ENCODE measurements around the gene DDAH1.
"Not testable (repeated sequence)": the region's sequence is repeated elsewhere in the genome, so short reads cannot be mapped to it uniquely, and the experiment has no call there.

DDAH1 gene

DNA sequence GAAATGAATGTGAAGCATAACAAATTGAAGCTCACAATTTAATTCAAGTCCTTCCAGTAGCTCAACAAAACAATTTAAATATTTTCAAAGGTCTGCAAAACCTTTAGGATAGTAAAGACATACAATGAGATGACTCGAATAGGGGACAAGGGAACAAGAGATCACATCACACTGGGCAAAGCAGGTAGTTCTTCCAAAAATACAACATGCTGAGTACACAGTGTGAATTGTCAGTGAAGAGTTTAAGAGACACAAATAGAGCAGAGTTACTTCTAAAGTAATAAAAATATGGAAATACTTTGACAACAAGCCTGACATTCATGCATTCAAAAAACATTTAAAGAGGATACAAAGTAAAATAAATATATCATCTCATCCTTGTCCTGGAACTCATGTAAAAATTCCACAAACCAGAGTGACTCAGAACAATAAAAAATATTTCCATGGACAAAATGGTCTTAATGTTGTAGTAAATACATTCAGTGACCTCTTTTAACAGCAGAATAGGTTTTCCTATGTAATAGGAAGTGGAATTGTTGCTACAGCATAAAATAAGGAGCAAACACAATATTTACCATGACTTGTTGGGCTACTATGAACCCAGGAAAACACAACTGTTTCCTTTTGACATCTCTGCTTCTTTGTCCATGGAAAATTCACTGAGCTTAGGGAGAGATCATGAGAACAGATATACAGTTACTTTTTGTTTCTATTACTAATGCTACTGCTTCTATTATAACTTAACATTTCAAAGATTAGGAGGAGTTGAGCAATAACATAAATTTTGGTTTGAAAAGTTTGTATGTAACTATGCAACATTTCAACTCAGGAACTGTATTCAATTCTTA, 104.9 kb downstream of the DDAH1 start:
- no peak for DNase-seq (ENCODE audit: low read depth)

DNA sequence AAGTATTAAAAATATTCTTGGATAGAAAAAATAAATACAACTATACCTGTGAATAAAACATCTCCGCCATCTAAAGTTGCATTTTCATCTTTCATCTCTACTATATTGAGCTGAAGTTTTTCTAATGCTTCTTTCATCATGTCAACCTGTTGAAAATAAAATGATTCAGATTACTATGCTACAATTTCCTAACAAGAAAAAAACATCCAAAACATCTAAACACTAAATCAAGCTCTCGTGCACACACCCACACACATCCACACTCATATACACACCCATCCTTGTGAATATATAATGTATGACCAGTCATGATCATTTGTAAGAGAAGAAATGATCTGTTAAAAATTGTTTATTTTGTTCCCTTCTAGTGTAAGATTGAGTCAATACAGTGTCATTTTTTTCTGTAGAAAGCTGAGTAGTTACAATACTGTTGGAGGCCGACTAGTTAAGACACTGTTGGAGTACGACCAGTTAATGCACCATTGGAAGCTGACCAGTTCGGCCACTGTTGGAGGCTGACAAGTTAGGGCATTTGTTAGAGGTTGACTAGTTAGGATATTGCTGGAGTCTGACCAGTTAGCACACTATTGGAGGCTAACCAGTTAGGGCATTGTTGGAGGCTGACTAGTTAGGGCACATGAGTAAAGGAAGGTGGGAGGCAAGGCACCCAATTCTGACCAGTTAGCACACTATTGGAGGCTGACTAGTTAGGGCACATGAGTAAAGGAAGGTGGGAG, 106.1 kb downstream of the DDAH1 start:
- no peak for DNase-seq (ENCODE audit: low read depth)

DNA sequence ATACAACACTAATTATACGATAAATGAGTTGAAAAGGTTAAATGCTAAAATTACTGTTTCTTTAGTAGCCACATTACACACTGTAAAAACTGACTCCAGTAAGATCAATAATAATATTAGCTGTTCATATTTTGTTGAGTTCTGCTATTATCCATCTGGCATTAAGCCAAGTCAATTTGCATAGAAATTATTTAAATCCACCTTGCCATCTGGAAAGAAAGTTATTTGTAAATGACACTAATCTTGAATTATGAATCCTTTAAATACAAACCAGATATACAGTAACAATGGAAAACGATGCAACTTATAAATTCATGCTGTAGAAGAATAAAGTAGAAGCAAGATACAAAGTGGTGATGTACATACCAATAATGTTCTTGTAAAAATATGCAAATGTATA, 107.1 kb downstream of the DDAH1 start:
- no peak for DNase-seq (ENCODE audit: low read depth)

DNA sequence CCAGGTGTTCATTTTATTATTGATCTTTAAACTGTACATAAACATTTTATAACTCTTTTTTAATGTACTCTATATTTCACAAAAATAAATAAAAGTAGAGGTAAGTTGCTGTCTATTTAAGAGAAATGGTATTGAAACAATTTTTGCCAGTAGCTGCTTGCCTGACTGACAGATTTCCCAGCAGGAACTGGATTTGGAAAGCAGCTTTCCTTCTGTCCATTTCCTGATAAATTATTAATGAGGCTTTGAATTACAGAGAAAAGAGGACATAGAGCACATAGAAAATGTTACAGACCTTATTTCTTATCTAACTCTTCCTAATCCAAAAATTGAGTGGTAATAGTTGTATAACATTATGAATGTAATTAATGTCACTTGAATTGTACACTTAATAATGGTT, 108.8 kb downstream of the DDAH1 start:
- no peak for DNase-seq (ENCODE audit: low read depth)

DNA sequence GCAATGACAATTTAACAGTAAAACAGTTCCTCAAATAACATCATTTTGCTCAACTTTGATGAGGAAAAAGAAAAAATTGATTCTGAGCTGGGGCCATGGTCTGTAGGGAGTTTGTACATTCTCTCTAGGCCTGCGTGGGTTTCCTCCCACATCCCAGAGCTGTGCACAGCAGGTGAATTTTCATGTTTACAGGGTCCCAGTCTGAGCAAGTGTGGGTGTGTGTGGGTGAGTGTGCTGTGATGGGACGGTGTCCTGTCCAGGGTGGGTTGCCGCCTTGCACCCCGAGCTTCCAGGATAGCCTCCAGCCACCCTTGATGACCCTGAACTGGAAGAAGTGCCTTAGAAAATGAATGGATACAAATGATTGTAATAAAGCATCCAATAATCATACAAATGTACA, 112.9 kb downstream of the DDAH1 start:
- DNase-seq (ENCODE audit: low read depth): no peak

DNA sequence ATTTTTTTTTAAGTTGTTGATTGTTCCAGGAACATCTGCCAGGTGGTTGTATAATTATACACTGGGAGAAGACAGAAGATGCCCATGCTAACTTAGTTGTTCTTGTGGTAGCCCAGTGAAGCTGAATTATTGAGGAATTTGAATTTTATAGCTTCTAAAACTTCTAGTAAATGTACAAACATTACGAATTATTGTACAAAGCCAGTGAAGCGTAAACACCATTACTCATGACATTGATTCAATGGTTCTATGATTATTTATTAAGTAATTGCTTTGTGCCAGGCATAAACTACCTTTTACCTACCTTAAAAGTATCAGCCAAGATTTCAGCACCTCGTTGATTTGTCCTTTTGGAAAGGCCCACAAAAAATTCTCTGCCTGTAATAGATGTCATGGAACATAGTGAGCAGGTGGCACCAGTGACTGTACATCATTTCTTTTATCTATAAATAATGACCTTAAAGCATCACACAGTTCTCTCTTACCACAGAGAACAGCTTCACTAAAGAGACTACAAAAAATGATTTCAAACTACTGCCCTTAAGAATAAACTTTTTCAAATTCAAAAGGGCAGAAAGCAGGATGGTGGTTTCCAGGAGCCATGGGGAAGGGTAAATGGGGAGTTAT, 113.6 kb downstream of the DDAH1 start:
- DNase-seq (ENCODE audit: low read depth): no peak

GRCh38 chr1:85349224-85349623, 115.7 kb downstream of the DDAH1 start:
- DNase-seq (ENCODE audit: low read depth): no peak

- DNase-seq (ENCODE audit: low read depth): no peak
Observed at GRCh38 chr1:85347908-85348307, 117.1 kb downstream of the DDAH1 start.

GRCh38 chr1:85347275-85347674, 117.7 kb downstream of the DDAH1 start:
- DNase-seq (ENCODE audit: low read depth): not testable (repeated sequence)

DNA sequence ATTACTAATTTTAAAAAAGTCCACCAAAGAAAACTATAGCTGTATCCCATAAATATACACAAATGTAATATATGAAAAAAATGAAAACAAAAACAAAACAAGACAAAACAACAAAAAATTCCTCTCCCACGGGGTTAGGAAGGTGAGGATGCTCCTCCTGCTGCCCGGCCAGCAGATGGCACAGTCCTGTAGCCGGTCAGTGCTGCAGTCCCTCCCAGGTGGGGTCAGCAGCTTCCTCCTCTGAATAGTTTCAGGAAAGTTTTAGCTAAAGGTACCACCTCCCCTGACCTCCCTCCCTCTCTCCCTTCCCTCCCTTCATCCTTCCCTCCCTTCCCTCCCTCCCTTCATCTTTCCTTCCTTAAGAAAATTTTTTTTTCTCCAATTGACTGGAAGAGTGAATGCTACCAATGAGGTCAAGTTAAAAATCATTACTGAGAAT, 120.7 kb downstream of the DDAH1 start:
- no peak for DNase-seq (ENCODE audit: low read depth)

DNA sequence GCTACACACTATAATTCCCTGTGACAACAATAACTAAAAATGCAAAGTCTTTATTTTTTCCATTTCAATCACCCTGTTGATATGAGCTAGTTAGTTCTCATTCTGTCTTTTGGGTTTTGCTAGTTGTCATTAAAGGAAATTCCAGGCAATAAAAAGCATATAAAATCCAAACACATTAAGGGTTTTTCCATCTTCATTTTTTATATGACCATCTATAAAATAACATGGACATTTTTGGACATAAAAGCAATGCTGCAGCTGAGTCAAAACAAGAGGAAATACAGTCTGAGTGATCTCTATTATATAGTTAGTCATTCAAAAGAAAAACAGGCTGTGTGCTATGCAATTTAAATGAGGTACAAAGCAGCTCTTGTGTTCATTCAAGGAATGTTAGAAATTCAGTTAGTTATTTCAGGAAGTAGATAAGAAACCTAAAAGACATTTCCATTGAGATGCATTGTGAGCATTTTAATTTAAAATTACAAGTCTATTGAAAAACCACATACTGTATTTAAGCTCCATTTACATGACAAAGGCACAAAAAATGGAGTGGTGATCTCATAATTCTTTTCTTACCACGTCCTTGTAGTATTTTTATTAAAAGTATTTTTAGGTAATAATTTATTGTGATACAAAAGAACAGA, 121.2 kb downstream of the DDAH1 start:
- no peak for DNase-seq (ENCODE audit: low read depth)

DNA sequence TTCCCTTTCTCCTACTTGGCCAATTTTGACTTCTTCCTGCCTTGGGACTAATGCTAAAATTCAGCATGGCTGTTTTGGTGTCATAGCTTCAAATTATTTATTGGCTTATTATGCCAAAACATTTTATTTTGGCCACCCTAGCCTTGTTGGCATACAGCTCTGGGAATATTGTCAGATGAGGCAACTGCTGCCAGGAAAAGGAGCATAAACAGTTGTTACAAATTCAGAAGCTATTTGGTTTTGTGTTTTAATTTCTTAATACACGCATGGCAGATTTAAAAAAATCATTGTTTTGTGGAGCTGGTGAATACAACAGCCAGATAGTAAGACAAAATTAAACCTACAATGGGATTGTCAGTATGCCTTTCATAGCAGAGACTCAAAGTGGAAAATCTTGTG, 121.7 kb downstream of the DDAH1 start:
- no peak for DNase-seq (ENCODE audit: low read depth)

- DNase-seq (ENCODE audit: low read depth): no peak
Observed at GRCh38 chr1:85342207-85342606, 122.8 kb downstream of the DDAH1 start.

- DNase-seq (ENCODE audit: low read depth): no peak
Observed at GRCh38 chr1:85340427-85340826, 124.5 kb downstream of the DDAH1 start.

DNA sequence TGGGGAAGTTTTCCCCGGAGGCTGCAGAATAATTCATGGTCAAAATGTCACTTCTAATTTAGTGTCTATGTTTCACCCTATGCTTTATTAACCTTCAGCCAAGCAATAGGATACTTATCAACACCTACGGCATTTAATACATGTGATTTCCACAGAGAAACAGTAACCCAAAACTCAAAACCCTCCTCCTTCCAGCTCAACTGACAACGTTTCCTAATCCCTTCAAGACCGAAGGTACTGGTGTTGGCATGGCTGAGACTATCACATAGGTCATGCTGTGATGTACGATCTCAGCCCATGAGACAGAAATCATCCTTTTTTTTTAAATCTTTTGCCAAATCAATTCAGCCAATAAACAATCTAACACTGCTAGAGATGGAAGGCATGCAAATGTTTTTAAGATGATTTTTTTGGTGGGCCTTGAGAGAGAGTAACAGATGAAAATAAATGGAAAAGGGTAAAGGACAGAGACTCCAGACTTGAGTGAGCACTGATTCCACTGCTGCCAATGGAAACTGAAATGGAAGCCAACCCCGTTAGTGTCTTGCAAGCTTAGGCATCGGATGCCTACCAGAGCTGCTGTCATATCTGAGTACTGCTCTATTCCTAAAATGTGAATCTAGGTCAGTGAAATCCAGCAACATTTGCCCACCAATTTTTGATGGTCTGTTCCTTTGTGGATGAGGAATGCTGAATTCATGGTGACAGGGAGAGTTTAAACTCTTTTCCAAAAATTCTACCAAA, 125.1 kb downstream of the DDAH1 start:
- no peak for DNase-seq (ENCODE audit: low read depth)

- DNase-seq (ENCODE audit: low read depth): no peak
Observed at GRCh38 chr1:85339089-85339488, 125.9 kb downstream of the DDAH1 start.

- DNase-seq (ENCODE audit: low read depth): no peak
Observed at GRCh38 chr1:85334962-85335361, 130.0 kb downstream of the DDAH1 start.

DNA sequence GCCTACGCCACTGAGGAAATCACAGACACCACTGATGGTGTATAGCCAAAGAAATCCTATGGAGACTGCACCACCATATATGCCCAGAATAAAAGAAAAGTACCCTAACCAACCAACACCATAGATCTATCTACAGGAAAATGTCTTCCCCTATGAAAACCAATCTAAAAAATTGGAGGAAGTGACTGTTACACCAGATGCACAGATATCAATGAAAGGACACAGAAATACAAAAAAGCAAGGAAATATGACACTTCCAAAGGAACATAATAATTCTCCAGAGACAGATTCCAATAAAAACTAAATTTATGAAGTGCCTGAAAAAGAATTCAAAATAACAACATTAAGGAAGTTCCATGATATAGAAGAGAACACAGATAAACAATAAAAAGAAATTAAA, 131.8 kb downstream of the DDAH1 start:
- no peak for DNase-seq (ENCODE audit: low read depth)

GRCh38 chr1:85332575-85332974, 132.4 kb downstream of the DDAH1 start:
- no peak for DNase-seq (ENCODE audit: low read depth)

- DNase-seq (ENCODE audit: low read depth): no peak
Observed at GRCh38 chr1:85330711-85331290, 134.2 kb downstream of the DDAH1 start.

DNA sequence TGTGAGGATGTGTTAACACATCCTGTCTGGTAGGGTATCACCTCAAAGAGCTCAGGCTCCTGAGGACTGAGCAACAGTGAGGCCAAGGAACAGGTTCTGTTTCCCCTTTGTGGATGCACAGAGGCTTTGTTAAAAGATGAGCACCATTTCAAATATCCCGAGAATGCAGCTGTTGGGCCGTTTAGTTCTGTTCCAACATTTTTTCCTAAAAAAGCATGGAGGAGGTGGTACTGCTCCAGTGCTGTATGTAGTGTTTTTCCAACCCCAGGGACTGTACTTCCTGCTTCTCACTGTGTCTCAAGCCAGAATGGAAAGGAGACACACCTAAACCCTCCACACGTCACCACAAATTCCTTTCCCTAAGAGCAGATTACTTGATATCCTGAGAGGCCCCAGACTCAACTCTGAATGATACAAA, 134.7 kb downstream of the DDAH1 start:
- DNase-seq (ENCODE audit: low read depth): no peak
